Ascending aorta (tissue), 2 donors: ENCODE data around the gene WDR33. TPM values are rescaled to one million over a fixed set of nuclear protein-coding genes. Genes with fewer than 3 reads are reported as not detected.

Source experiments
- DNase-seq, 2 donors: peaks; one replicate each; pipeline ENCODE4 v3.0.0-alpha.2; 2019; ENCODE audit warnings: low spot score in 2 of 2
- H3K27ac ChIP-seq, 2 donors: fragments of 200-600 bp; sonication (generic); one replicate each; pipeline ENCODE4 v1.5.1; 2016 to 2017; ENCODE audit warnings: mild to moderate bottlenecking in 1 of 2
- H3K27me3 ChIP-seq: fragments of 200-600 bp; sonication (generic); one replicate; pipeline ENCODE4 v1.5.1; 2017
- H3K36me3 ChIP-seq, 2 donors: fragments of 200-600 bp; sonication (generic); one replicate each; pipeline ENCODE4 v1.5.1; 2016
- H3K4me1 ChIP-seq, 2 donors: fragments of 200-600 bp; sonication (generic); one replicate each; pipeline ENCODE4 v1.5.1; 2016 to 2017; ENCODE audit warnings: mild to moderate bottlenecking in 1 of 2
- H3K4me3 ChIP-seq, 2 donors: fragments of 200-600 bp; sonication (generic); one replicate each; pipeline ENCODE4 v1.5.1; 2016 to 2017; ENCODE audit warnings: mild to moderate bottlenecking in 1 of 2
- H3K9me3 ChIP-seq, 2 donors: fragments of 200-600 bp; sonication (generic); one replicate each; pipeline ENCODE4 v1.5.1; 2016
- CTCF ChIP-seq, 3 experiments: fragments of 200-600 bp in 2 of 3; fragments of 450-650 bp in 1 of 3; sonication (generic) in 2 of 3; IDR thresholded peaks; one replicate each; pipeline ENCODE4 v1.5.1; 2016 to 2019; ENCODE audit warnings: antibody characterized with exemption in 3 of 3, mild to moderate bottlenecking in 1 of 3, moderate library complexity in 1 of 3
- intact Hi-C: fragments of 100-400 bp; cut with DNase I; formaldehyde crosslinking; loops from one replicate; pipeline ENCODE4 v1.15.1; 2023
- total RNA-seq: library from RNA; depleted of rRNA; stranded (reverse); fragments of >200 nt; gene quantifications from one replicate; pipeline ENCODE4 v1.1.0, GENCODE V29; 2016

The WDR33 gene
- total RNA-seq, 1 donor from 2014 or later, result 13.9 TPM

GRCh38 chr2:127721311-127721977 is 89.5 kb downstream of the WDR33 start:
- Histone ChIP-seq H3K27me3 (no peaks in the 10 kb centered on the region), H3K4me3 (no peak overlapping the region), H3K9me3 (no peaks in the 10 kb centered on the region), H3K4me1 (no peaks in the 10 kb centered on the region), H3K27ac (no peak overlapping the region), H3K36me3 (peaks cover 47 to 66% of the 10 kb centered on the region in 2 donors)
- intact Hi-C loops, result no loop called here
- DNase-seq, result no peak
- no peak for TF ChIP-seq CTCF (IDR thresholded peaks at IDR 0.05)

GRCh38 chr2:127719301-127720218 is 91.4 kb downstream of the WDR33 start:
- H3K27me3 ChIP-seq, result no peaks in the 10 kb centered on the region
- H3K9me3 ChIP-seq, result no peaks in the 10 kb centered on the region
- H3K36me3 ChIP-seq, result peaks cover 47 to 70% of the 10 kb centered on the region in 2 donors
- no peak overlapping the region for H3K4me3 ChIP-seq
- no peak overlapping the region for H3K27ac ChIP-seq
- no peak for TF ChIP-seq CTCF (IDR thresholded peaks at IDR 0.05)
- DNase-seq, result no peak
- no peaks in the 10 kb centered on the region for H3K4me1 ChIP-seq
- intact Hi-C loops, result no loop called here

GRCh38 chr2:127718271-127718670 is 92.7 kb downstream of the WDR33 start:
- no peak for TF ChIP-seq CTCF (IDR thresholded peaks at IDR 0.05)

GRCh38 chr2:127715778-127716449 is 95.1 kb downstream of the WDR33 start:
- no peak overlapping the region for H3K27ac ChIP-seq
- H3K9me3 ChIP-seq, result no peaks in the 10 kb centered on the region
- no peak for DNase-seq
- H3K27me3 ChIP-seq, result no peaks in the 10 kb centered on the region
- no peak overlapping the region for H3K4me3 ChIP-seq
- no peaks in the 10 kb centered on the region for H3K4me1 ChIP-seq
- intact Hi-C loops, result no loop called here
- TF ChIP-seq CTCF (IDR thresholded peaks at IDR 0.05), result no peak
- peaks cover 33 to 43% of the 10 kb centered on the region in 2 donors for H3K36me3 ChIP-seq

More at GRCh38 chr2:127718271-127718670, 92.7 kb downstream of the WDR33 start:
- peaks cover 48 to 66% of the 10 kb centered on the region in 2 donors for H3K36me3 ChIP-seq
- DNase-seq, result no peak
- H3K27ac ChIP-seq, result no peak overlapping the region
- no peaks in the 10 kb centered on the region for H3K4me1 ChIP-seq
- intact Hi-C loops, result no loop called here
- no peak overlapping the region for H3K4me3 ChIP-seq
- no peaks in the 10 kb centered on the region for H3K27me3 ChIP-seq
- no peaks in the 10 kb centered on the region for H3K9me3 ChIP-seq

GRCh38 chr2:127713562-127713961 is 97.4 kb downstream of the WDR33 start:
- intact Hi-C loops, result no loop called here
- DNase-seq, result no peak
- Histone ChIP-seq H3K4me3 (no peak overlapping the region), H3K4me1 (no peaks in the 10 kb centered on the region), H3K27ac (no peak overlapping the region), H3K36me3 (peaks cover 23 to 32% of the 10 kb centered on the region in 2 donors), H3K9me3 (no peaks in the 10 kb centered on the region), H3K27me3 (no peaks in the 10 kb centered on the region)
- no peak for TF ChIP-seq CTCF (IDR thresholded peaks at IDR 0.05)
